HEK293T (cell line): Measurements from ENCODE around the gene ALPP.
"Not testable (repeated sequence)": the region's sequence is repeated elsewhere in the genome, so short reads cannot be mapped to it uniquely, and the experiment has no call there.

Experiments
- CTCF ChIA-PET: fragments of 350-600 bp; formaldehyde crosslinking; extraction: SDS; loops from one replicate; lab custom pipeline; 2021; ENCODE audit warnings: antibody characterized with exemption, inconsistent platforms; lab: Yijun Ruan, JAX
- POLR2A ChIA-PET: fragments of 350-600 bp; formaldehyde crosslinking; extraction: SDS; loops from one replicate; lab custom pipeline; 2020; ENCODE audit warnings: antibody characterized with exemption, inconsistent platforms; lab: Yijun Ruan, JAX
- DNase-seq: peaks from one replicate; pipeline ENCODE4 v3.0.0; 2012; ENCODE audit warnings: mixed read lengths; ENCODE audit errors: extremely low spot score
- ARNT ChIP-seq: fragments of 450-650 bp; IDR thresholded peaks from 2 replicates; pipeline ENCODE4 v1.6.1; 2017; ENCODE audit warnings: mild to moderate bottlenecking
- BHLHE40 ChIP-seq: fragments of 450-650 bp; IDR thresholded peaks from 2 replicates; pipeline ENCODE4 v1.6.1; 2016; ENCODE audit warnings: mild to moderate bottlenecking, moderate library complexity, borderline replicate concordance
- CTBP1 ChIP-seq: fragments of 450-650 bp; IDR thresholded peaks from 2 replicates; pipeline ENCODE4 v1.6.1; 2016; ENCODE audit warnings: borderline replicate concordance
- ELF4 ChIP-seq: fragments of 450-650 bp; IDR thresholded peaks from 2 replicates; pipeline ENCODE4 v1.6.1; 2017; ENCODE audit warnings: antibody characterized with exemption
- FOXA1 ChIP-seq: fragments of 450-650 bp; IDR thresholded peaks from 2 replicates; pipeline ENCODE4 v1.6.1; 2016; ENCODE audit warnings: mild to moderate bottlenecking
- FOXK2 ChIP-seq: fragments of 450-650 bp; IDR thresholded peaks from 2 replicates; pipeline ENCODE4 v1.6.1; 2016; ENCODE audit warnings: mild to moderate bottlenecking
- FOXM1 ChIP-seq: fragments of 450-650 bp; IDR thresholded peaks from 2 replicates; pipeline ENCODE4 v1.6.1; 2017; ENCODE audit warnings: mild to moderate bottlenecking, borderline replicate concordance
- HDGF ChIP-seq: fragments of 450-650 bp; IDR thresholded peaks from 2 replicates; pipeline ENCODE4 v1.6.1; 2017; ENCODE audit warnings: antibody characterized with exemption, borderline replicate concordance
- L3MBTL2 ChIP-seq: fragments of 450-650 bp; conservative IDR thresholded peaks from 2 replicates; pipeline ENCODE4 v1.6.1; 2016; ENCODE audit warnings: mild to moderate bottlenecking
- LEF1 ChIP-seq: fragments of 450-650 bp; IDR thresholded peaks from 2 replicates; pipeline ENCODE4 v1.6.1; 2017; ENCODE audit warnings: mild to moderate bottlenecking, borderline replicate concordance
- NFRKB ChIP-seq: fragments of 450-650 bp; IDR thresholded peaks from 2 replicates; pipeline ENCODE4 v1.6.1; 2016; ENCODE audit warnings: mild to moderate bottlenecking, moderate library complexity
- SP1 ChIP-seq: fragments of 450-650 bp; IDR thresholded peaks from 2 replicates; pipeline ENCODE4 v1.6.1; 2017
- SUZ12 ChIP-seq: fragments of 450-650 bp; IDR thresholded peaks from 2 replicates; pipeline ENCODE4 v1.6.1; 2016; ENCODE audit warnings: mild to moderate bottlenecking
- TARDBP ChIP-seq: fragments of 450-650 bp; IDR thresholded peaks from 2 replicates; pipeline ENCODE4 v1.6.1; 2016
- ZNF384 ChIP-seq: fragments of 450-650 bp; IDR thresholded peaks from 2 replicates; pipeline ENCODE4 v1.6.1; 2016
- TF ChIP-seq, protein P1 (sequence below): fragments of 450-650 bp; IDR thresholded peaks from 2 replicates; pipeline ENCODE4 v1.6.1; 2016

Gene ALPP

DNA sequence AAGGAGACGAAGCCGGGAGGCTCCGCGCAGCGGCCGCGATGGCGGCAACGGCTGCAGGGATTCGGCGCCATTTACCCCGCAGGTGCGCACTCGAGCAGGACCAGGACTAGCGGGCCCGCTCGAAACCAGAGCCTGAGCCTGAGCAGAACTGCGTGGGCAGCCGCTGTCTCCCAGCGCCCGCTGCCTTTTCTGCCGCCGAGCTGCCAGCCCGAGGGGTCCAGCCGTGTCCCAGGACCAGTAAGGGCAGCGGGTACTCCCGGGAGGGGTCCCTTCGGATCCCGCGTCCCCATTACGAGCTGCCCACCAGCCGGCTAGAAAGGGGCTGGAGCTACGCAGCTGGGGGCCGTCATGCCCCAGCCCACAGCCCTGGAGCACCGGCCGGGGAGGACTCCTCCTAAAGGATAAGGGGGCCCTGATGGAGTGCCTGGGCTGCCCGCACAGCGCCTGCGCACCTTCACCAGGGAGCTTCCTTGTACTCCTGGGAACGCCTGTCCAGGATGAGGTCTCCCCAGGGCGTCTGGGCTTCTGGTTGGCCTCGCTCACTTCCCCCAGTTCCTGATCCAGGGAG is 9.9 kb downstream of the ALPP start:
- ChIA-PET CTCF (no interaction called here), POLR2A (no interaction called here)
- DNase-seq, result no peak
- no peak for TF ChIP-seq L3MBTL2
- no peak for TF ChIP-seq FOXK2
- TF ChIP-seq TARDBP, result no peak
- no peak for TF ChIP-seq FOXM1
- no peak for TF ChIP-seq HDGF
- no peak for TF ChIP-seq LEF1
- TF ChIP-seq ZNF384, result no peak
- TF ChIP-seq, protein P1, sequence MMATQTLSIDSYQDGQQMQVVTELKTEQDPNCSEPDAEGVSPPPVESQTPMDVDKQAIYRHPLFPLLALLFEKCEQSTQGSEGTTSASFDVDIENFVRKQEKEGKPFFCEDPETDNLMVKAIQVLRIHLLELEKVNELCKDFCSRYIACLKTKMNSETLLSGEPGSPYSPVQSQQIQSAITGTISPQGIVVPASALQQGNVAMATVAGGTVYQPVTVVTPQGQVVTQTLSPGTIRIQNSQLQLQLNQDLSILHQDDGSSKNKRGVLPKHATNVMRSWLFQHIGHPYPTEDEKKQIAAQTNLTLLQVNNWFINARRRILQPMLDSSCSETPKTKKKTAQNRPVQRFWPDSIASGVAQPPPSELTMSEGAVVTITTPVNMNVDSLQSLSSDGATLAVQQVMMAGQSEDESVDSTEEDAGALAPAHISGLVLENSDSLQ, result no peak
- no peak for TF ChIP-seq BHLHE40
- no peak for TF ChIP-seq SUZ12
- TF ChIP-seq ARNT, result no peak
- no peak for TF ChIP-seq CTBP1
- TF ChIP-seq FOXA1, result no peak
- TF ChIP-seq ELF4, result no peak
- no peak for TF ChIP-seq NFRKB

DNA sequence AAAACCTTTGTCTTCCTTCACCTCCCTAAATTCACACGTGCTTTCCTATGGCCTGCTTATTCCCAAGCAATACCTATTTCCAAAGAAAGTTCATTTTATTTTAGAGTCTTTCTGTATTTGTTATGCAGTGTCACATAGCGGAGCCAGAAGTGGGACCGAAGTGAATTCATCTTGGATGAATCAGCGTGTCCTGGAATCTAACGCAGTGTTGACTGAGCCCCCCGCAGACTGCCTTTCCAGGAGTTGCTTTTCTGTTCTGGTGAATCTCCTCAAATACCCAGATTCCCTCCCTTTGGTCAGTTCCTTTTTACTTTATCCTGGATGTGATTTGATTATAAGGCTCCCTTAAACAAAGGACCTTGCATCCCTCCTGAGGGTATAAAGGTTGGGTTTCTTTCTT is 10.8 kb downstream of the ALPP start:
- TF ChIP-seq LEF1 (no peak), L3MBTL2 (no peak)
- POLR2A ChIA-PET, result no interaction called here
- CTCF ChIA-PET, result no interaction called here
- no peak for DNase-seq

DNA sequence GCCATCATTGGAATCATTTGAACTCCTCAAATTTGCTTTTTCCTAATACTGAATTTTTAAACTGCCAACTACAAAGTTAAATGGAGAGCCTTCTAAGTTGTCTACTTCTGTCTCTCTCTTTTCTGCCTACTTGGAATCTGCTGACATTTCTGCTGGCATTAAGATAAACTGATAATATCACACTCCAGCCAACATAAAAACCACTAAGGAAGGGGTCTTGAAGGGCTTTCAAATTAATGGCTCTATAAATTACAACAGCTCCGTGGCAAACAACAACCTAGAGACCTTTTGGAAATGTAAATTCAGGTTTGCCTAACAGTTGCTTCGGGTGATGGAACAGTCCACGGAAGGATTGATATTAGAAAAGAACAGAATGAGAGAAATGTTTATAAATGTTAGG is 12.1 kb downstream of the ALPP start:
- ChIA-PET POLR2A (no interaction called here), CTCF (interaction anchor here (1.2 kb wide), 1 partner anchor 23 kb away, joined by 4 read pairs; no protein-coding TSS in a partner anchor)
- TF ChIP-seq SP1 (no peak), L3MBTL2 (no peak), ELF4 (no peak), BHLHE40 (no peak), FOXM1 (no peak), HDGF (no peak), ZNF384 (no peak), ARNT (no peak), LEF1 (no peak), NFRKB (no peak), TARDBP (no peak), SUZ12 (no peak), CTBP1 (no peak), FOXA1 (no peak), FOXK2 (no peak)
- TF ChIP-seq, protein P1, result no peak
- DNase-seq, result no peak

DNA sequence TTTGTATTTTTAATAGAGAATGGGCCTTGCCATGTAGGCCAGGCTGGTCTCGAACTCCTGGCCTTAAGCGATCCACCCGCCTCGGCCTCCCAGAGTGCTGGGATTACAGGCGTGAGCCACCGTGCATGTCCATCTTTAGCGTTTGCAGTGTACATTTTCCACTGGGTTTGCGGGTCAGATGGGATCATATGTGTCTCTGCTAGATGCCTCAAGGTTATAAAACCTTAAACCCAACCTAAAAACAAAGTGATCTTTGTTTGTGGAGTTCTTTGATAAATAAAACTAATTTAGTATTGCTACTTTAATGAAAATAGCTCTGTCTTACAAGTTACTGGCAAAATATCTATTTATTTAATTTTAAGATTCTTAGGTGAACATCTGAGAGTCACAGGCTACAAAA is 15.0 kb downstream of the ALPP start:
- no peak for DNase-seq
- ChIA-PET CTCF (no interaction called here), POLR2A (no interaction called here)
- TF ChIP-seq CTBP1 (no peak), FOXA1 (no peak), SP1 (no peak), L3MBTL2 (no peak), BHLHE40 (no peak), FOXK2 (no peak), FOXM1 (no peak), SUZ12 (no peak), LEF1 (no peak), NFRKB (no peak), ELF4 (no peak), HDGF (no peak), TARDBP (no peak), ARNT (no peak), ZNF384 (no peak)
- TF ChIP-seq, protein P1, result no peak

DNA sequence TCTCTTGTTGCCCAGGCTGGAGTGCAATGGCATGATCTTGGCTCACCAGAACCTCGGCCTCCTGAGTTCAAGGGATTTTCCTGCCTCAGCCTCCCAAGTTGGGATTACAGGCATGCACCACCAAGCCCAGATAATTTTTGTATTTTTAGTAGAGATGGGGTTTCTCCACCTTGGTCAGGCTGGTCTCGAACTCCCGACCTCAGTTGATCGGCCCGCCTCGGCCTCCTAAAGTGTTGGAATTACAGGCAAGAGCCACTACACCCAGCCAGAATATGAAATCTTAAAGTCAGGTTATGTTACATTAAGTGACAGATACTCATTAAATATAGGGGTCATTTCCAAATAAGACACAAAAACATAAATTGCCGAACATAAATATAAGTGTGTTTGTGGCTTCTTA is 15.9 kb downstream of the ALPP start:
- POLR2A ChIA-PET, CTCF ChIA-PET, DNase-seq: not testable (repeated sequence)

DNA sequence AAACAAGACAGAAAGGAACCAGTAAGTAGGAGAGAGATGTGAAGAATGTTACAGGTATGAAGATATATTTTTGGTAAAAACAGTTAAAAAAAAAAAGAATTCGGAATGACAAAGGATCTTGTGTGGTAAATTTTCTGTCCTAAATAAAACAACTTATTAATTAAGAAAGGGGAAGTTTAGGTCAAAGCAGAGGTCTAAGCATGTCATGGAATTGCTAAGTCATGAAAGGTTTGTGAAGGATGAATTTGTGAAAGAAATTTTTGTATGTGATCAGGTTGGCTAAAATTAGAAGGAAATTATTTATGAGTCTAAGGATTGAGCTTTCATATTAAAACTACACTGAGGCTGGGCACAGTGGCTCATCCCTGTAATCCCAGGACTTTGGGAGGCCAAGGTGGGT is 17.0 kb downstream of the ALPP start:
- POLR2A ChIA-PET, result no interaction called here
- CTCF ChIA-PET, result interaction anchor here (0.6 kb wide), 2 partner anchors 22 to 44 kb away, joined by 3 to 4 read pairs; no protein-coding TSS in a partner anchor
- TF ChIP-seq HDGF (no peak), L3MBTL2 (no peak), ZNF384 (no peak), SP1 (no peak), LEF1 (no peak), CTBP1 (no peak), ARNT (no peak), FOXK2 (no peak), BHLHE40 (no peak)
- TF ChIP-seq, protein P1, result no peak
- no peak for DNase-seq

DNA sequence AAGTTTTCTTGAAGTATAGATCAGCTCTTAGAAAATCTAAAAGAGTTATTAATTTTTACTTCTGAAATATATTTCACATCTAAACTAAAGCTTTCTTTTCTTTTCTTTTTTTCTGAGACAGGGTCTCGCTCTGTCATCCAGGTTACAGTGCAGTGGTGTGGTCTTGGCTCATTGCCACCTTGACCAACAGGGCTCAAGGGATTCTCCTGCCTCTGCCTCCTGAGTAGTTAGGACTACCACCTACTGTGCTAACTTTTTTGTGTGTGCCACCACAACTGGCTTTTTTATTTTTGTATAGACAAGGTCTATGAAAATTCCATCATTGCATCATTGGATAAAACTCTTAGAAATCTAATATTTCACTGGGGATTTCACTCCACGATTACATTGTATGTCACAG is 18.1 kb downstream of the ALPP start:
- ChIA-PET POLR2A (no interaction called here), CTCF (interaction anchor here (1.3 kb wide), 1 partner anchor 29 kb away, joined by 3 read pairs; no protein-coding TSS in a partner anchor)
- DNase-seq, result no peak
- no peak for TF ChIP-seq ZNF384
- no peak for TF ChIP-seq ELF4
- TF ChIP-seq HDGF, result no peak
- TF ChIP-seq FOXA1, result no peak
- TF ChIP-seq FOXK2, result no peak
- no peak for TF ChIP-seq TARDBP
- TF ChIP-seq SUZ12, result no peak
- TF ChIP-seq LEF1, result no peak
- no peak for TF ChIP-seq SP1
- no peak for TF ChIP-seq L3MBTL2
- TF ChIP-seq NFRKB, result no peak
- TF ChIP-seq, protein P1, result no peak
- TF ChIP-seq FOXM1, result no peak
- TF ChIP-seq CTBP1, result no peak
